GM18951 (cell line): Measurements from ENCODE around the gene TMEM170B.

ENCODE experiments used
- POLR2A ChIP-seq: IDR thresholded peaks from 4 replicates; pipeline ENCODE4 v1.6.1; 2011; ENCODE audit warnings: mild to moderate bottlenecking; ENCODE audit not compliant: insufficient read length, insufficient read depth; ENCODE audit errors: extremely low read depth
- in situ Hi-C: fragments of 300-500 bp; cut with MboI; formaldehyde crosslinking; loops from one replicate; pipeline ENCODE4 v1.12.0; 2022; ENCODE audit warnings: low sequenced_read_pairs, mixed read lengths, inconsistent platforms; ENCODE audit not compliant: unreplicated experiment

TMEM170B gene

DNA sequence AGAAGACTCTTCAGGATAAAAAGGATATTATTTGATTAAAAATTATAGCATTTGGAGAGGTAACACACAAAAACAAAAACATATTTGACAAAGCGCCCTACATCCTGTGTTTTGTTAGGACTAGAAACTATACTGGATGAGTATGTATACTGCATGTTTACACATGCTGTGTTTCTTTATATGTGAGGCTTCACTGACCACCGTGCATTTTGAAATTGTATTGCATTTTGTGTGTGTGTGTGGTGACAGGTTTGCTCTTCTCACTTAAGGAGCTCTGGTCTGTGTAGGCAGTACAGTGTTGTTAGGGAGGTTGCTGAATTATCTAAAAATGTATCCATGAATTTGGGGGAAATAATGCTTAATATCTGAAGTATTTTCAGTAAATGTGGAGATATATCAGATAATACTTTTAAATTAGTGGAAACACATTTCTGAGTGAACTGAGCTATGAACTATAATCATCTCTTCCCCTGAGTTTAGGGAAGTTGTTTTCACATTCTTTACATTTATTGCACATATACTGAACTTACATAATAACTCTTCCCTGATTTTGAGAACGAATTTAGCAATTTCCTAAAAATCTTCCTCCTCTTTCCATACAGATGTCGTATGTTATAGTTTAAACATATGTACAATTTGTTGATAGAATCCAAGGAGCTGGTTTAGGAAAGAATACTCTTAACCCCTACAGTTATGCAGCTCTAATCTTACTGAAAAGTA, 43.3 kb downstream of the TMEM170B start:
- no peak for TF ChIP-seq POLR2A
- in situ Hi-C loops = no loop called here

DNA sequence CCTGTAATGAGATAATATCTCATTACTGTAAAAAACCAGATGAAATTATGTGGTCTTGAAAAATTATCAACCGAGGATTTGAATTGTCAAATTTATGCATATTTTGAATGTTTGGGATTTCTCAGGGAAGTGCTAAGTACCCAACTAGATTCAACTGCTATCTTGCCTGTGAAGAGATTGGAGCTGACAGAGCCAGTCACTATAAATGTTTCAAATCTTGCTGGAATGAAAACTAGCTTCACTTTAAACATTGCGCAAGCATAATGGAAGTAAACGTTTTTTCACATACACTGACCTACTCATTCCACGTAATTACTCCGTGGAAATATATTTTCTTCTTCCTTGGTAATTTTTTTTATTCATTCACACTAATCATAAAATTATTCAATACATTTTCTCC, 46.7 kb downstream of the TMEM170B start:
- no peak for TF ChIP-seq POLR2A
- in situ Hi-C loops = no loop called here

DNA sequence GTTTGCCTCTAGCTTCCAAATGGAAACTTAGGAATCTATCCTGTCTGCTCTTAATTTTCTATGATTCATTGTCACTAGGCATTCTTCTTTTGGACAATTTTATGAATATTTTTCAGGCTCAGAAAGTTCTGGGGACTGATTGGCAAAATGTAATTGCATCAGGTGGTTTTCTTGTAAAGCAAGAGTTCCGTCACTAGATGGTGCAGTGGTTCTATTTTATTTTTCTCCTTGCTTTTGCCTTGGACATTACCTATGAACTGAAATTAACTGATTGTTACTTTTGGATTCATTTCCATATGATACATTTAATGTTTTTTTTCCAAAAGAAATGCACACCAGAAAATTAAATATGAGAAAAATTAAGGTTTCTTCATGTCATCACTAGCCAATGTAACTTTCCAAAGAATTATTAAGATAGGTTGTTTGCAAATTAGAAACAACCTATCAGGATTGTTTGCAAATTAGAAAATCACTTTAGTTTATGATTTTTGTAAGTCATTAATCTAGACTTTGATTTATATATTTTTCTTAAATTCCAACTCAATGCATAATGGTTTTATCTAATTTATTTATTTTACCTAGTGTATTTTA, 48.0 kb downstream of the TMEM170B start:
- in situ Hi-C loops = no loop called here
- no peak for TF ChIP-seq POLR2A

DNA sequence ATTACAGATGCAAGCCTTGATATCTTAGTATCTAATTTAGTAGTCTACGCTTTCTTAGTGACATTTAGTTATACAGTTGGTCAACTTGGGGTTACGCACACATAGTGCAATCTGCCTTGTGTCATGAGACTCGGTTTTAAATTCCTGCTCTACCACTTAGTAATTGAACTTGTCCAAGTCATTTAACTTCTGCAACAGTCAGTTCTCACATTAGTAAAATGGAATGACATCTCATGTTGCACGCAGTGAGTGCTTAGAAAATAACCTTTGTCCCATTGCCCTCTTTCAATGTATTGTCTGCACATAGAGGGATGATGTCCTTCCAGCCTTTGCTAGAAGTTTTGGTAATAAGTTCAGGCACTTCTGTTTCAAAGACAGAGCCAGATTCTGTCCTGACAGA, 48.6 kb downstream of the TMEM170B start:
- in situ Hi-C loops = no loop called here

DNA sequence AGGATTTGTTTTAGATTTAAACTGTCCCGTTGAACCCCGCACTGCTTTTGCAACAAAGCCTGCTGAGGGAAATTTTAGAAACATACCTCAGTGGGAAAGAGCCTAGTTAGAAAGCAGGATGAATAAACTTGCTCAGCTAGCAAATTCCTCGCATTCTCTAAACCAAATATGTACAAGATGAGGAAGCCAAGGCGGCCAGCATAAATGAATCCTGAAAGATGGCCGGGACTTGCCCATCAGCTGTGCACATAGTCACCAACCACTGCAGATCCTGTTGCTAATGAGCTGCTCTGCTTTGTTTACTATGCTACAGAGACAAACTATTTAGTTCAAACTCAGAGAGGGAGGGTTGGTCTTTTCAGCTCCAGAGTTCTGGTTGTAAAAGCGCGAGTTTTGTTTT, 49.0 kb downstream of the TMEM170B start:
- TF ChIP-seq POLR2A = no peak
- in situ Hi-C loops = no loop called here

More for the DNA sequence above, 48.6 kb downstream of the TMEM170B start:
- TF ChIP-seq POLR2A = no peak

DNA sequence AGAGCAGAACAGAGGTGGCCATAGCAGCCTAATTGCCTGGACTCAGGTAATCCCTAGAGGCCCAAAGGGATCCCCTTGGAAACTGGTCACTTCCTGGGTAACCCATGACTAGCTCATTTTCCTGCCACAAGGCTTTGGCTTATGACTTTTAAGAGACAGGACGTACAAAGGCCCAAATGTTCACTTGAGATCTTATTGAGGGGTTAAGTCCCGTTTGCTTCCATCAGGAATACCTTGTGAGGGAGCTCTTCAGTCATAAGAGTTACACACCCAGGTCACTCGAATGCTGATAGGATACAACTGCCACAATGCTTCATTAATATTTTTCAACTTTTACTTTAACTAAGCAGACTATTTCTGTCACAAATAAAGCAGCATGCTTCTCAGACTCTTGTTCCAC, 51.7 kb downstream of the TMEM170B start:
- no peak for TF ChIP-seq POLR2A
- in situ Hi-C loops = no loop called here

DNA sequence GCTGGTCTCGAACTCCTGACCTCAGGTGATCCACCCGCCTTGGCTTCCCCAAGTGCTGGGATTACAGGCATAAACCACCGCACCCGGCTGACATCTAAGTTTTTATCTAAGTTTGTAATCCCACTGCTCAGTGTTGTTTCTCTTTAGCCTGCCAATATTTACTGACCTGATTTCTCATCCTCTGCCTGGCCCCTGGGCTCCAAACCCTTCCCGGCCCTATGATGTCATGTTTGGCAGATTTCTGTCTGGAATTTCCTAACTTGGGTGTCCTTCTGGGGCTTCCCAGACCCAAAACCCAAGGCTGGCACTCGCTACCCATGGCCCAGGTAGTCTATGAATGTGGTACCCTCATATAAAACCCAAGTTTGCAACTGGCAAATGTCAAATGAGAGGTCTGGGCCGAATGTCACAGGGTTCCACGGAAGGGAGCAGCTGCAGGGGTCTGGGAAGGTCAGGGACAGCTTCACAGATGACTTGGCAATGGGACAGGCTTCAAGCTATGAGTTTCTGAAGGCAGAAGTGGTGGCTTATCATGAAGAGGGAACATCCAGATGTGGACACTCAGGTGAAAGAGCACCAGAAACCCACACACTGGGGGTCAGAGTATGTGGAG, 54.9 kb downstream of the TMEM170B start:
- no peak for TF ChIP-seq POLR2A
- in situ Hi-C loops = no loop called here

DNA sequence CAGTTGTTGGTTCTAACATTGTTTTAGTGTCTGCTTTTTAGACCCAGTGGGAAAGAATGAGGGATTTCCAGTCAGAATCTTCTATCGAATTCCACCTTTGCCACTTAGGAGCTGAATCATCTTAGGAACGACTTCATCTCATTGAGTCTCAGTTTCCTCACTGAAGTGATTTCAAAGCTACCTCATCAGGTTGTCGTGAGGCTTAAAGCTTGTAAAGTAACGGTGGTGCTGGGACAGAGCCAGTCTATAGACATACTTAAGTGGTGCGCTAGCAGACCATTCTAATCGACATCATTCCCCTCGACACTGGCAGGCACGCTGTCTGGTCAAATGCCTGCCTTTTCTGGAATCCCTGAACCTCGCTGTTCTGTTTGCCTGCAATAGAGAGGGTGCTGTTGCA, 55.5 kb downstream of the TMEM170B start:
- no peak for TF ChIP-seq POLR2A
- in situ Hi-C loops = no loop called here

DNA sequence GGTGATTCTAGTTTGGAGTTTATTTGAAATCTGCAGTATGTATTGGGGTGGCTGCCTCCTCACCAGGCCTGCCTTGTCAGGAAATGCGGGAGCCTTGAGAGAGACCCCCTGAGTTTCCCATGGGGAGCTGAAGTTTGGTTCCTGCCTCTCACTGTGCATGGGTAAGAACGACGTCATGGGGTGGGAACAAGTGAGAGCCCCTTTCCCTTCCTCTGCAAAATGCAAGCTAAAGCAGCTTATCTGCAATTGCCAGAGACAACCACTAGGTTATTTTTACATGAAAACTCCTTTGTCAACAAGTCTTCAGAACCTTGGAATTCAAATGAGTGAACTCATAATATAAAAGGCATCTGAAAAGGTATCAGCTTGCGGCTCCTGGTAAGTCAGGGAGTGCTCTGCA, 58.4 kb downstream of the TMEM170B start:
- in situ Hi-C loops = no loop called here
- no peak for TF ChIP-seq POLR2A

DNA sequence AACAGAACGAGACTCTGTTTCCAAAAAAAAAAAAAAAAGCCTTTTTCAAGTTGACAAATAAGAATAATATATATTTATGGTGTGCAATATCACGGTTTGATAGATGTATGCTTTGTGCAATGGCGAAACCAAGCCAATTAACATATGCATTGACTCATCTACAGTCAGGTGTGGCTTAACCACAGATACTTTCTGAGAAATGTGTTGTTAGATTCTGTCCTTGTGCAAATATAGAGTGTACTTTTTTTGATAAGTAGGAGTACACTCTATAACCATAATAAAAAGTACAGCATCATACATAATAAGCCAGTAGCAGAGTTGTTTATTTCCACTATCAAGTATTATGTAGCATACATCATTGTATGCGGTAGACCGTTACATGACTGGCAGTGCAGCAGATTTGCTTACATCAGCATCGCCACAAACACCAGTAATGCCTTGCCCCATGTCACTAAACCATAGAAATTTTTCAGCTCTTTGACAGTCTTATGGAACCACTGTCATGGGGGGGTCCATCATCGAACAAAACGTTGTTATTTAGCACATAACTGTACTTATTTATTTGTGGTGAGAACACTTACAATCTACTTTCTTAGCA, 59.2 kb downstream of the TMEM170B start:
- TF ChIP-seq POLR2A = no peak
- in situ Hi-C loops = no loop called here

DNA sequence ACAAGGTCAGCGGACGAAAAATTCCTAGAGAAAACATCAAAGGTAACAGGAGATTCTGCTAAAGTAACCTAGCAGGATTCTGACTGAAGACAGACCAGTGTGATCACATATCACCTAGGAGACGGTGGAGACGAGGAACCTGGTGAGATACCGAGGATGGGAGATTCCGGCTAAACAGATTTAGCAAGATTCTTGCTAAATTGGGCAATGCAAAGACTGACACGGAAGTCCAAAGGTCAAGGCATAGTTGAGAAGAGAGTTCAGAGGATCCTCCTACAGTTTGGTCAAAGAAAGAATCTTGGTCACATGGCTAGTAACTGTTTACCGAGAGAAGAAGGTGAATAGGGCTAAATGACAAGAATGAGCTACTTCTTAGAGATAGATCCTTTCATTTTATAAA, 61.1 kb downstream of the TMEM170B start:
- no peak for TF ChIP-seq POLR2A
- in situ Hi-C loops = no loop called here

DNA sequence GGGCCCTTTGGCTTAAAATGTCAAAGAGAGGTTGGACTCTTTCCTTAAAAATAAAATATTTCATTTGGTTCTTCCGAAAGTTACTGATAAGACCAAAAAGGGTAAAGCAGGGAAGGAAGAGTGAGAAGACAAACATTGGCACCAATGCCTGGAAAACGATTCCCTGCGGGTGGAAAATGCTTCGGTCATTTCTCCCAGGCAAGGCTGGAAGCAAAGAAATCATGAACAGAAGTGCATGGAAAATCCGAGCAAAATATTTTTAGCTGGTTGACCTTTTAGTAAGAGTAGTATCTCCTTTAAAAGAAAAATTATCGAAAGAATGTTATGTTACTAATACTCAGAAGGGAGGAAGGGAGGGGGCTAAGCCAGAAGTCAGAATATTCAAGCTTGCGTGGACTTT, 62.7 kb downstream of the TMEM170B start:
- in situ Hi-C loops = no loop called here
- TF ChIP-seq POLR2A = no peak

DNA sequence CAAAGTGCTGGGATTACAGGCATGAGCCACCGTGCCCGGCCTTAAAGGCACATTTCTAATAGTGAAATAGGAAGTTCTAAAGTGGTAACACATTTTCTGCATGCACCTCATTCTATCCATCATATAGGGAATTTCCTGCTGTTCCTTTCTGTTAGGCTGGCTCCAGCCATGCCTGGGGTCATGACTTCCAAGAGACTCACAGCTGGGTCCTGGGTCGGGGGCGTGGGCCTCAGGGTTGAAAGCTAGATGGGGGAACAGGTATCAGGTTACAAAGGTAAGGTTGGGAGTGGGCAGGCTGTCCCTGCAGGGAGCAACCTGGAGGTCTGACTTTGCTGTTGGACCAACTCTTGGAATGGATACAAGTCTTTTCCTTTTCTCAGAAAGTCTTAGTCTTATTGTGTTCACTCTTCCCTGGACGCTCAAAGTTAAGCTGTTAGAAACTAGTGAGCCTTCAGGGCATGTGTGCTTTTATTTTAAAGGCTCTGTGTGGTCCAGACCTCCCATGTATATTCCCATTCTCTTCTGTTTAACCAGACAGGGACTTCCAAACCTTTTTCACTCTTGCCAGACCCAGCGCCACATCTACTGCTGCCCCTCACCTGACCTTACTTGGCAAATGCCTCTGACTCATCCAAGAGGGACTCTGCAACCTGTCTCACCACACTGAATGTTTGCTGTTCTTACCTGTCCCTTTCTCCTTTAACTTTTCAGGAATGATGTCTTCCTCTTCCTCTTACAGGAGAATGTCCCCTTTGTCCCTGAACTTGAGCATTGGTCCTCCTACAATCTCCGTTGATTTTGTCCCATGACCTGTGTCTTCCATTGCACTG, 64.4 kb downstream of the TMEM170B start:
- in situ Hi-C loops = no loop called here

More for the DNA sequence above, 64.4 kb downstream of the TMEM170B start:
- no peak for TF ChIP-seq POLR2A
